Neutrophil (primary cell): ENCODE data around the gene ADAMTSL1.

Experiments used
- H3K27ac ChIP-seq: fragments of 200-600 bp; sonication (generic); 2 replicates; pipeline ENCODE4 v1.5.1; 2016; ENCODE audit warnings: mild to moderate bottlenecking, moderate library complexity
- H3K27me3 ChIP-seq: fragments of 200-600 bp; sonication (generic); 2 replicates; pipeline ENCODE4 v1.6.0; 2016; ENCODE audit warnings: mild to moderate bottlenecking
- H3K36me3 ChIP-seq: fragments of 200-600 bp; sonication (generic); 2 replicates; pipeline ENCODE4 v1.5.1; 2017
- H3K4me1 ChIP-seq, 2 experiments: fragments of 200-600 bp in 1 of 2; sonication (generic) in 1 of 2; 1 replicate in 1 of 2; 2 replicates in 1 of 2; pipeline versions ENCODE4 v1.5.1 to v1.6.1; 2013 to 2016; ENCODE audit warnings: low read depth in 1 of 2, low read length in 1 of 2, mild to moderate bottlenecking in 1 of 2, moderate library complexity in 1 of 2; ENCODE audit not compliant: control insufficient read depth in 1 of 2, insufficient read depth in 1 of 2
- H3K4me3 ChIP-seq, 2 experiments: fragments of 200-600 bp in 1 of 2; sonication (generic) in 1 of 2; 1 replicate in 1 of 2; 2 replicates in 1 of 2; pipeline ENCODE4 v1.5.1; 2013 to 2016; ENCODE audit warnings: low read depth in 1 of 2, low read length in 1 of 2, mild to moderate bottlenecking in 1 of 2, moderate library complexity in 1 of 2
- H3K9me3 ChIP-seq: fragments of 200-600 bp; sonication (generic); 2 replicates; pipeline ENCODE4 v1.5.1; 2016
- CTCF ChIP-seq: fragments of 200-600 bp; sonication (generic); IDR thresholded peaks from 2 replicates; pipeline ENCODE4 v1.5.1; 2016; ENCODE audit warnings: antibody characterized with exemption

The ADAMTSL1 gene

GRCh38 chr9:18825656-18826170, 351.8 kb downstream of the ADAMTSL1 start:
- H3K9me3 ChIP-seq = no peaks in the 10 kb centered on the region
- no peak overlapping the region for H3K4me3 ChIP-seq
- H3K4me1 ChIP-seq = no peaks in the 10 kb centered on the region
- H3K27ac ChIP-seq = no peak overlapping the region
- no peak for TF ChIP-seq CTCF
- H3K27me3 ChIP-seq = no peaks in the 10 kb centered on the region
- H3K36me3 ChIP-seq = no peaks in the 10 kb centered on the region

GRCh38 chr9:18826248-18826647, 352.3 kb downstream of the ADAMTSL1 start:
- H3K27ac ChIP-seq = no peak overlapping the region
- no peaks in the 10 kb centered on the region for H3K27me3 ChIP-seq
- no peak for TF ChIP-seq CTCF
- no peak overlapping the region for H3K4me3 ChIP-seq
- H3K9me3 ChIP-seq = no peaks in the 10 kb centered on the region
- H3K36me3 ChIP-seq = no peaks in the 10 kb centered on the region
- no peaks in the 10 kb centered on the region for H3K4me1 ChIP-seq

GRCh38 chr9:18829066-18829465, 355.1 kb downstream of the ADAMTSL1 start:
- Histone ChIP-seq H3K36me3 (no peaks in the 10 kb centered on the region), H3K27ac (no peak overlapping the region), H3K4me3 (no peak overlapping the region), H3K4me1 (no peaks in the 10 kb centered on the region), H3K27me3 (no peaks in the 10 kb centered on the region), H3K9me3 (no peaks in the 10 kb centered on the region)
- TF ChIP-seq CTCF = no peak

GRCh38 chr9:18829873-18830272, 355.9 kb downstream of the ADAMTSL1 start:
- H3K27ac ChIP-seq = no peak overlapping the region
- TF ChIP-seq CTCF = no peak
- H3K36me3 ChIP-seq = no peaks in the 10 kb centered on the region
- no peaks in the 10 kb centered on the region for H3K27me3 ChIP-seq
- H3K4me1 ChIP-seq = no peaks in the 10 kb centered on the region
- no peaks in the 10 kb centered on the region for H3K9me3 ChIP-seq
- no peak overlapping the region for H3K4me3 ChIP-seq

GRCh38 chr9:18834740-18835361, 360.9 kb downstream of the ADAMTSL1 start:
- Histone ChIP-seq H3K4me3 (no peak overlapping the region), H3K27ac (no peak overlapping the region), H3K27me3 (no peaks in the 10 kb centered on the region), H3K36me3 (no peaks in the 10 kb centered on the region), H3K4me1 (no peaks in the 10 kb centered on the region), H3K9me3 (no peaks in the 10 kb centered on the region)
- no peak for TF ChIP-seq CTCF
